Measurements from ENCODE around the gene ERVW-1.

DNA sequence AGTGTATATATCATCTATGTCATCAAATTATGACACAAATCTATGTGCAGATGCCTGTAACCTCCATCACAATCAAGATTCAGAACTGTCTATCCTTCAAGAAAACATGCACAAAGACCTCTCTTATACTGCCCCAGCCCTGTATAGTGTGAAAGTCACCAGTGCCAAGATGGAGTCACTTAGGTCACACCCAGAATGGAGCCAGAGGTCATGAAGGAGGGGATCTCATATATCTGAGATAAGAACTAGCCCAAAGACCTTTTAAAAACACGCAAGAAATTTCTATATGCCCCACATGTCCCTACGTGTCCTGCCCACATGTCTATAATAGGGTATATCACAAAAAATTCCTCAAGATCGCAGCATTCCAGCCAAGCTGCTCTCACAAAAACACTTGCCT is 50.6 kb downstream of the ERVW-1 start:
- TF ChIP-seq CTCF (conservative IDR thresholded peaks at IDR 0.05; ENCODE audit: low read length) (no peak), EZH2phosphoT487 (IDR thresholded peaks at IDR 0.05; ENCODE audit: borderline replicate concordance, low read depth, low read length) (no peak)
